ENCODE measurements around the gene LTA4H. TPM values are rescaled to one million over a fixed set of nuclear protein-coding genes. Genes with fewer than 3 reads are reported as not detected.
A peak's percentile ranks its signal among the peaks of the same experiment; 100 is the strongest.

LTA4H gene
- total and polyA plus RNA-seq, 10 of the 15 experiments (the other 5 are each of a cell fraction or from before 2014, with no cell fraction given), result 43.9 to 106 (median 47.3) TPM

GRCh38 chr12:96061864-96062453, 26.6 kb upstream of the LTA4H start:
- H3K4me3 ChIP-seq, result no peak overlapping the region
- H3K79me2 ChIP-seq (ENCODE audit: control insufficient read depth, insufficient read depth, low read length), result no peaks in the 10 kb centered on the region
- no peak overlapping the region for H3K27ac ChIP-seq (ENCODE audit: control insufficient read depth, insufficient read depth)
- no peaks in the 10 kb centered on the region for H4K20me1 ChIP-seq (ENCODE audit: control insufficient read depth, insufficient read depth)
- H3K4me1 ChIP-seq (ENCODE audit: control insufficient read depth, insufficient read depth, low read length), result peaks cover 4% of the 10 kb centered on the region; the same call in 1 of the 2 replicates
- H3K4me2 ChIP-seq (ENCODE audit: control insufficient read depth, insufficient read depth), result no peak overlapping the region
- ATAC-seq, result peak; percentile 96
- H2AFZ ChIP-seq (ENCODE audit: control insufficient read depth, low read depth, low read length), result peak overlapping the region; percentile 45
- peak; percentile 96 for FAIRE-seq
- no peaks in the 10 kb centered on the region for H3K36me3 ChIP-seq (ENCODE audit: control insufficient read depth in 2 of 2, insufficient read depth in 2 of 2, low read length in 1 of 2)
- no peaks in the 10 kb centered on the region; the same call in 2 of the 3 replicates for H3K9me3 ChIP-seq (replicated peaks; ENCODE audit: control insufficient read depth, insufficient read depth, low read length)
- CTCF ChIA-PET, result interaction anchor here (0.7 to 6.9 kb wide), 12 partner anchors 8 to 455 kb away, joined by 3 to 77 read pairs (median 5); no protein-coding TSS in a partner anchor
- in situ Hi-C loops (cut with MboI) (loop anchor here (5.0 kb wide), 2 partner anchors 150 to 455 kb away; no protein-coding TSS in a partner anchor), intact Hi-C loops (cut with micrococcal nuclease; ENCODE audit: unreplicated experiment) (loop anchor here (1.0 kb wide), 3 partner anchors 153 to 454 kb away; partner anchors contain the start of gene CDK17)
- POLR2A ChIA-PET, result no interaction called here
- BruUV-seq (replicated peaks), result no TSS peak
- no peak overlapping the region for H3K9ac ChIP-seq (ENCODE audit: control insufficient read depth, insufficient read depth, low read length)
- WGBS (ENCODE audit: insufficient coverage, insufficient replicate concordance, low lambda C conversion rate, missing lambda C conversion rate), result 19% methylated on average over 4 of the region's 4 CpGs
- peak; percentile 79 for DNase-seq (ENCODE audit: low read depth, low spot score)
- H3K27me3 ChIP-seq (replicated peaks in 1 of 2; ENCODE audit: control insufficient read depth in 2 of 2, insufficient read depth in 2 of 2, low read length in 1 of 2), result no peaks in the 10 kb centered on the region
- RAD21 ChIA-PET (ENCODE audit: unreplicated experiment), result interaction anchor here (2.4 to 3.5 kb wide), 2 partner anchors 154 to 454 kb away, joined by 10 to 29 read pairs; no protein-coding TSS in a partner anchor
- SMC1A ChIA-PET (ENCODE audit: uncharacterized antibody, unreplicated experiment), result interaction anchor here (0.7 to 6.8 kb wide), 8 partner anchors 70 to 458 kb away, joined by 3 to 90 read pairs (median 4); no protein-coding TSS in a partner anchor
- TF ChIP-seq BCL11A (IDR thresholded peaks at IDR 0.05; ENCODE audit: low read depth, low read length), result no peak
- TF ChIP-seq BCL3 (IDR thresholded peaks at IDR 0.05; ENCODE audit: borderline replicate concordance, insufficient read depth, low read depth, low read length, poor library complexity, severe bottlenecking), result no peak
- 0 out of 2 replicates have a peak, but pooled peaks have one; percentile 21 for TF ChIP-seq IRF4 (IDR thresholded peaks at IDR 0.05; ENCODE audit: low read depth, low read length)
- TF ChIP-seq BMI1 (IDR thresholded peaks at IDR 0.05; ENCODE audit: borderline replicate concordance), result no peak
- 0 out of 2 replicates have a peak, but pooled peaks have one; percentile 14 for TF ChIP-seq CHD2 (IDR thresholded peaks at IDR 0.05; ENCODE audit: borderline replicate concordance, low read depth, low read length)
- 0 out of 2 replicates have a peak, but pooled peaks have one; percentile 68 for TF ChIP-seq STAT3 (IDR thresholded peaks at IDR 0.05; ENCODE audit: low read depth, low read length)
- TF ChIP-seq WRNIP1 (IDR thresholded peaks at IDR 0.05; ENCODE audit: borderline replicate concordance, low read depth, low read length), result no peak
- TF ChIP-seq SMC3 (IDR thresholded peaks at IDR 0.05; ENCODE audit: borderline replicate concordance, low read length), result peak; percentile 99
- peak; percentile 16 for TF ChIP-seq SP1 (IDR thresholded peaks at IDR 0.05; ENCODE audit: low read depth, low read length)
- TF ChIP-seq ZNF384 (IDR thresholded peaks at IDR 0.05; ENCODE audit: borderline replicate concordance, low read depth, low read length), result peak; percentile 97
- peak; percentile 82 to 83 for TF ChIP-seq BHLHE40 (IDR thresholded peaks at IDR 0.05; ENCODE audit: borderline replicate concordance in 1 of 2, low read depth in 2 of 2, low read length in 1 of 2)
- TF ChIP-seq E2F8 (IDR thresholded peaks at IDR 0.05; ENCODE audit: low read depth, partially characterized antibody), result no peak
- peak; percentile 27; the same call in 1 of the 2 replicates for TF ChIP-seq RUNX3 (IDR thresholded peaks at IDR 0.05; ENCODE audit: low read length)
- TF ChIP-seq POU2F2 (IDR thresholded peaks at IDR 0.05; ENCODE audit: borderline replicate concordance, low read depth, low read length), result 0 out of 3 replicates have a peak, but pooled peaks have one; percentile 58
- TF ChIP-seq CTCF (IDR thresholded peaks at IDR 0.05 in 2 of 3, conservative IDR thresholded peaks at IDR 0.05 in 1 of 3; ENCODE audit: control insufficient read depth in 2 of 3, extremely low read depth in 1 of 3, insufficient read depth in 1 of 3, low read depth in 3 of 3, low read length in 3 of 3), result peak; percentile 67 to 88 (median 81); a peak in 5 of 6 replicates
- peak; percentile 43; the same call in 1 of the 2 replicates for TF ChIP-seq MXI1 (IDR thresholded peaks at IDR 0.05; ENCODE audit: low read depth, low read length)

Data from GM12878 (cell line).